Liver (tissue), 9 donors: Measurements from ENCODE around the gene CECR2. TPM values are rescaled to one million over a fixed set of nuclear protein-coding genes. Genes with fewer than 3 reads are reported as not detected.

Experiments
- DNase-seq: peaks from one replicate; pipeline ENCODE4 v3.0.0-alpha.2; 2017; ENCODE audit warnings: low spot score
- H3K27ac ChIP-seq, 2 donors: one replicate each; pipeline ENCODE4 v1.7.0; 2013; ENCODE audit warnings: inconsistent platforms in 2 of 2, low read length in 2 of 2, control low read depth in 1 of 2, low read depth in 1 of 2, mild to moderate bottlenecking in 1 of 2
- H3K27me3 ChIP-seq, 4 donors: one replicate each; pipeline versions ENCODE4 v1.6.1 to v1.7.0; 2013; ENCODE audit warnings: low read length in 3 of 4, inconsistent platforms in 1 of 4, mild to moderate bottlenecking in 1 of 4, moderate library complexity in 1 of 4; ENCODE audit not compliant: control insufficient read depth in 4 of 4, insufficient read depth in 4 of 4
- H3K36me3 ChIP-seq, 4 donors: one replicate each; pipeline versions ENCODE4 v1.6.1 to v1.7.0; 2013; ENCODE audit warnings: low read length in 3 of 4, mild to moderate bottlenecking in 3 of 4, low read depth in 1 of 4, moderate library complexity in 1 of 4; ENCODE audit not compliant: control insufficient read depth in 4 of 4, insufficient read depth in 3 of 4
- H3K4me1 ChIP-seq, 4 donors: one replicate each; pipeline versions ENCODE4 v1.6.1 to v1.7.0; 2013; ENCODE audit warnings: low read length in 3 of 4, mild to moderate bottlenecking in 3 of 4, moderate library complexity in 1 of 4; ENCODE audit not compliant: control insufficient read depth in 4 of 4, insufficient read depth in 4 of 4
- H3K4me3 ChIP-seq, 3 donors: one replicate each; pipeline versions ENCODE4 v1.6.1 to v1.7.0; 2013; ENCODE audit warnings: low read length in 3 of 3, control low read depth in 1 of 3, low read depth in 1 of 3, mild to moderate bottlenecking in 1 of 3
- H3K9ac ChIP-seq, 2 donors: one replicate each; pipeline ENCODE4 v1.7.0; 2013; ENCODE audit warnings: low read length in 2 of 2, mild to moderate bottlenecking in 2 of 2, moderate library complexity in 2 of 2, control low read depth in 1 of 2, low read depth in 1 of 2
- H3K9me3 ChIP-seq, 4 donors: one replicate each; pipeline versions ENCODE4 v1.6.1 to v1.7.0; 2013; ENCODE audit warnings: low read length in 3 of 4; ENCODE audit not compliant: control insufficient read depth in 4 of 4
- EGR1 ChIP-seq, 2 donors: IDR thresholded peaks; 2 replicates each; pipeline ENCODE4 v1.6.1; 2016 to 2018; ENCODE audit warnings: antibody characterized with exemption in 2 of 2, low read depth in 2 of 2
- FOXA1 ChIP-seq: IDR thresholded peaks from 2 replicates; pipeline ENCODE4 v1.6.1; 2016; ENCODE audit warnings: antibody characterized with exemption
- FOXA2 ChIP-seq: IDR thresholded peaks from 2 replicates; pipeline ENCODE4 v1.6.1; 2016; ENCODE audit warnings: antibody characterized with exemption
- GABPA ChIP-seq, 2 donors: IDR thresholded peaks in 1 of 2; conservative IDR thresholded peaks in 1 of 2; 2 replicates each; pipeline ENCODE4 v1.6.1; 2016; ENCODE audit warnings: antibody characterized with exemption in 2 of 2, mild to moderate bottlenecking in 1 of 2, moderate library complexity in 1 of 2
- HNF4A ChIP-seq, 2 donors: conservative IDR thresholded peaks; 2 replicates each; pipeline ENCODE4 v1.6.1; 2016; ENCODE audit warnings: antibody characterized with exemption in 2 of 2, mild to moderate bottlenecking in 2 of 2
- HNF4G ChIP-seq: IDR thresholded peaks from 2 replicates; pipeline ENCODE4 v1.6.1; 2016; ENCODE audit warnings: antibody characterized with exemption
- JUND ChIP-seq, 2 donors: IDR thresholded peaks; 2 replicates each; pipeline ENCODE4 v1.6.1; 2016; ENCODE audit warnings: antibody characterized with exemption in 2 of 2
- NR2F2 ChIP-seq: IDR thresholded peaks from 2 replicates; pipeline ENCODE4 v1.6.1; 2016; ENCODE audit warnings: antibody characterized with exemption
- RAD21 ChIP-seq, 2 donors: IDR thresholded peaks; 2 replicates each; pipeline ENCODE4 v1.6.1; 2016; ENCODE audit warnings: antibody characterized with exemption in 2 of 2, mild to moderate bottlenecking in 2 of 2
- RXRA ChIP-seq, 2 donors: IDR thresholded peaks; 2 replicates each; pipeline ENCODE4 v1.6.1; 2017 to 2018; ENCODE audit warnings: antibody characterized with exemption in 2 of 2, mild to moderate bottlenecking in 1 of 2
- SP1 ChIP-seq: IDR thresholded peaks from 2 replicates; pipeline ENCODE4 v1.6.1; 2018; ENCODE audit warnings: antibody characterized with exemption, mild to moderate bottlenecking
- TAF1 ChIP-seq: conservative IDR thresholded peaks from 2 replicates; pipeline ENCODE4 v1.6.1; 2016; ENCODE audit warnings: antibody characterized with exemption, mild to moderate bottlenecking
- YY1 ChIP-seq: IDR thresholded peaks from 2 replicates; pipeline ENCODE4 v1.6.1; 2016; ENCODE audit warnings: antibody characterized with exemption, mild to moderate bottlenecking
- WGBS: extraction: QIAGEN DNeasy Blood & Tissue Kit; methylation state at CpG from one replicate; pipeline ENCODE4 v1.1.7; 2013; 5-methylcytosine and 5-hydroxymethylcytosine counted together
- polyA plus RNA-seq, 2 donors: library from polyadenylated mRNA; stranded (reverse) in 1 of 2; unstranded in 1 of 2; fragments of 200-250 nt in 1 of 2; fragments of >200 nt in 1 of 2; fragmentation: Nextera tagmentation in 1 of 2; extraction: Ambion mirVana in 1 of 2; gene quantifications; one replicate each; pipeline versions ENCODE4 v1.2.1 to v1.2.3, GENCODE V29; 2013 to 2015
- total RNA-seq, 2 donors: library from RNA; depleted of rRNA; stranded (reverse); fragments of >200 nt; gene quantifications; one replicate each; pipeline ENCODE4 v1.2.3, GENCODE V29; 2014
- TF ChIP-seq, protein P1 (sequence below): IDR thresholded peaks from 2 replicates; pipeline ENCODE4 v1.6.1; 2016; ENCODE audit warnings: antibody characterized with exemption
- TF ChIP-seq, protein P2 (sequence below): fragments of 150-350 bp; IDR thresholded peaks from 2 replicates; pipeline ENCODE4 v1.5.1; 2017; ENCODE audit warnings: improper control_type of control experiment, low read depth, low read length; ENCODE audit not compliant: missing input control
- TF ChIP-seq, protein P3 (sequence below): IDR thresholded peaks from 2 replicates; pipeline ENCODE4 v1.6.1; 2016; ENCODE audit warnings: antibody characterized with exemption
- TF ChIP-seq, protein P4 (sequence below): IDR thresholded peaks from 2 replicates; pipeline ENCODE4 v1.6.1; 2016; ENCODE audit warnings: antibody characterized with exemption, mild to moderate bottlenecking
- TF ChIP-seq, protein P5 (sequence below): IDR thresholded peaks from 2 replicates; pipeline ENCODE4 v1.6.1; 2016; ENCODE audit warnings: antibody characterized with exemption
- donor health status: healthy.
- donor health status: healthy.
- donor health status: healthy.
- donor health status: healthy.
- donor health status: healthy.

CECR2 gene
- total and polyA plus RNA-seq, 4 donors: 1.8 to 9.7 (median 2.1) TPM

DNA sequence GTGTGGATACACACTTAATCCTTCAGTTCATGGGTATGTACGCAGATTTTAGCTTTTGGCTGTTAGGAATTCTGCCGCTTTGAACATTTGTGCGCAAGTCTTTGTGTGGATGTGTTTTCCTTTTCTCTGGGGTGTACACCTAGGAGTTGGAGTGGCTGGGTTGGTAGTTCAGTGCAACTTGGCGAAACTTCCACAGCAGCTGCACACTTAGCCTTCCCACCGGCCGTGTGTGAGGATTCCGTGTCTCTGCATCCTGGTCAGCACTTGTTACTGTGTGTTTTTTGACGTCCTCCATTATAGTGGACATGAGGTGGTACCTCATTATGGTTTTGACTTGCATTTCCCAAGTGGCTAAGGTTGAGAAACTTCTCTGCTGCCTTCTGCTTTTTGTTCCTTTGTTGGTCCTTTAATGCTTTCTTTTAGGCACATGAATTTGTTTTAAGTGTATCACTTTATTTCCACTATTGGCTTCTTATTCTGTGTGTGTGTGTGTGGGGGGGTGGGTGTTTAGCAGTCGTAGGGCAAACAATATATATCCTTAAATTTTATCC, 121.9 kb downstream of the CECR2 start:
- DNase-seq: no peak
- Histone ChIP-seq H3K4me1 (no peaks in the 10 kb centered on the region), H3K4me3 (no peak overlapping the region), H3K36me3 (peaks cover 0 to 2% (median 0%) of the 10 kb centered on the region in 4 donors), H3K27me3 (no peaks in the 10 kb centered on the region), H3K9me3 (no peaks in the 10 kb centered on the region), H3K27ac (no peak overlapping the region), H3K9ac (no peak overlapping the region)
- 93% methylated on average over 9 of the region's 9 CpGs for WGBS
- TF ChIP-seq TAF1 (no peak), HNF4G (no peak), NR2F2 (no peak), YY1 (no peak), FOXA1 (no peak), RAD21 (IDR thresholded peaks at IDR 0.05) (no peak), FOXA2 (no peak), HNF4A (conservative IDR thresholded peaks at IDR 0.05) (no peak), RXRA (IDR thresholded peaks at IDR 0.05) (no peak), JUND (IDR thresholded peaks at IDR 0.05) (no peak), SP1 (no peak), EGR1 (IDR thresholded peaks at IDR 0.05; ENCODE audit: low read depth in 2 of 2) (no peak), GABPA (IDR thresholded peaks at IDR 0.05 in 1 of 2, conservative IDR thresholded peaks at IDR 0.05 in 1 of 2) (no peak)
- TF ChIP-seq, protein P1, sequence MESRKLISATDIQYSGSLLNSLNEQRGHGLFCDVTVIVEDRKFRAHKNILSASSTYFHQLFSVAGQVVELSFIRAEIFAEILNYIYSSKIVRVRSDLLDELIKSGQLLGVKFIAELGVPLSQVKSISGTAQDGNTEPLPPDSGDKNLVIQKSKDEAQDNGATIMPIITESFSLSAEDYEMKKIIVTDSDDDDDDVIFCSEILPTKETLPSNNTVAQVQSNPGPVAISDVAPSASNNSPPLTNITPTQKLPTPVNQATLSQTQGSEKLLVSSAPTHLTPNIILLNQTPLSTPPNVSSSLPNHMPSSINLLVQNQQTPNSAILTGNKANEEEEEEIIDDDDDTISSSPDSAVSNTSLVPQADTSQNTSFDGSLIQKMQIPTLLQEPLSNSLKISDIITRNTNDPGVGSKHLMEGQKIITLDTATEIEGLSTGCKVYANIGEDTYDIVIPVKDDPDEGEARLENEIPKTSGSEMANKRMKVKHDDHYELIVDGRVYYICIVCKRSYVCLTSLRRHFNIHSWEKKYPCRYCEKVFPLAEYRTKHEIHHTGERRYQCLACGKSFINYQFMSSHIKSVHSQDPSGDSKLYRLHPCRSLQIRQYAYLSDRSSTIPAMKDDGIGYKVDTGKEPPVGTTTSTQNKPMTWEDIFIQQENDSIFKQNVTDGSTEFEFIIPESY: no peak
- TF ChIP-seq, protein P2, sequence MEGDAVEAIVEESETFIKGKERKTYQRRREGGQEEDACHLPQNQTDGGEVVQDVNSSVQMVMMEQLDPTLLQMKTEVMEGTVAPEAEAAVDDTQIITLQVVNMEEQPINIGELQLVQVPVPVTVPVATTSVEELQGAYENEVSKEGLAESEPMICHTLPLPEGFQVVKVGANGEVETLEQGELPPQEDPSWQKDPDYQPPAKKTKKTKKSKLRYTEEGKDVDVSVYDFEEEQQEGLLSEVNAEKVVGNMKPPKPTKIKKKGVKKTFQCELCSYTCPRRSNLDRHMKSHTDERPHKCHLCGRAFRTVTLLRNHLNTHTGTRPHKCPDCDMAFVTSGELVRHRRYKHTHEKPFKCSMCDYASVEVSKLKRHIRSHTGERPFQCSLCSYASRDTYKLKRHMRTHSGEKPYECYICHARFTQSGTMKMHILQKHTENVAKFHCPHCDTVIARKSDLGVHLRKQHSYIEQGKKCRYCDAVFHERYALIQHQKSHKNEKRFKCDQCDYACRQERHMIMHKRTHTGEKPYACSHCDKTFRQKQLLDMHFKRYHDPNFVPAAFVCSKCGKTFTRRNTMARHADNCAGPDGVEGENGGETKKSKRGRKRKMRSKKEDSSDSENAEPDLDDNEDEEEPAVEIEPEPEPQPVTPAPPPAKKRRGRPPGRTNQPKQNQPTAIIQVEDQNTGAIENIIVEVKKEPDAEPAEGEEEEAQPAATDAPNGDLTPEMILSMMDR: no peak
- TF ChIP-seq, protein P3, sequence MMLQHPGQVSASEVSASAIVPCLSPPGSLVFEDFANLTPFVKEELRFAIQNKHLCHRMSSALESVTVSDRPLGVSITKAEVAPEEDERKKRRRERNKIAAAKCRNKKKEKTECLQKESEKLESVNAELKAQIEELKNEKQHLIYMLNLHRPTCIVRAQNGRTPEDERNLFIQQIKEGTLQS: no peak
- TF ChIP-seq, protein P4, sequence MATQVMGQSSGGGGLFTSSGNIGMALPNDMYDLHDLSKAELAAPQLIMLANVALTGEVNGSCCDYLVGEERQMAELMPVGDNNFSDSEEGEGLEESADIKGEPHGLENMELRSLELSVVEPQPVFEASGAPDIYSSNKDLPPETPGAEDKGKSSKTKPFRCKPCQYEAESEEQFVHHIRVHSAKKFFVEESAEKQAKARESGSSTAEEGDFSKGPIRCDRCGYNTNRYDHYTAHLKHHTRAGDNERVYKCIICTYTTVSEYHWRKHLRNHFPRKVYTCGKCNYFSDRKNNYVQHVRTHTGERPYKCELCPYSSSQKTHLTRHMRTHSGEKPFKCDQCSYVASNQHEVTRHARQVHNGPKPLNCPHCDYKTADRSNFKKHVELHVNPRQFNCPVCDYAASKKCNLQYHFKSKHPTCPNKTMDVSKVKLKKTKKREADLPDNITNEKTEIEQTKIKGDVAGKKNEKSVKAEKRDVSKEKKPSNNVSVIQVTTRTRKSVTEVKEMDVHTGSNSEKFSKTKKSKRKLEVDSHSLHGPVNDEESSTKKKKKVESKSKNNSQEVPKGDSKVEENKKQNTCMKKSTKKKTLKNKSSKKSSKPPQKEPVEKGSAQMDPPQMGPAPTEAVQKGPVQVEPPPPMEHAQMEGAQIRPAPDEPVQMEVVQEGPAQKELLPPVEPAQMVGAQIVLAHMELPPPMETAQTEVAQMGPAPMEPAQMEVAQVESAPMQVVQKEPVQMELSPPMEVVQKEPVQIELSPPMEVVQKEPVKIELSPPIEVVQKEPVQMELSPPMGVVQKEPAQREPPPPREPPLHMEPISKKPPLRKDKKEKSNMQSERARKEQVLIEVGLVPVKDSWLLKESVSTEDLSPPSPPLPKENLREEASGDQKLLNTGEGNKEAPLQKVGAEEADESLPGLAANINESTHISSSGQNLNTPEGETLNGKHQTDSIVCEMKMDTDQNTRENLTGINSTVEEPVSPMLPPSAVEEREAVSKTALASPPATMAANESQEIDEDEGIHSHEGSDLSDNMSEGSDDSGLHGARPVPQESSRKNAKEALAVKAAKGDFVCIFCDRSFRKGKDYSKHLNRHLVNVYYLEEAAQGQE: no peak
- TF ChIP-seq, protein P5, sequence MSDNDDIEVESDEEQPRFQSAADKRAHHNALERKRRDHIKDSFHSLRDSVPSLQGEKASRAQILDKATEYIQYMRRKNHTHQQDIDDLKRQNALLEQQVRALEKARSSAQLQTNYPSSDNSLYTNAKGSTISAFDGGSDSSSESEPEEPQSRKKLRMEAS: no peak
